Thyroid gland (tissue), 4 donors: ENCODE results near the gene TIMP4.

Source experiments
- CTCF ChIP-seq, 6 experiments: fragments of 200-600 bp in 3 of 6; fragments of 450-650 bp in 3 of 6; sonication (generic) in 3 of 6; IDR thresholded peaks; one replicate each; pipeline ENCODE4 v1.5.1; 2016 to 2019; ENCODE audit warnings: antibody characterized with exemption in 6 of 6, mild to moderate bottlenecking in 2 of 6, inconsistent platforms in 1 of 6, moderate library complexity in 1 of 6
- POLR2A ChIP-seq, 2 donors: fragments of 450-650 bp; IDR thresholded peaks; one replicate each; pipeline ENCODE4 v1.6.1; 2017; ENCODE audit warnings: antibody characterized with exemption in 2 of 2, mild to moderate bottlenecking in 2 of 2, moderate library complexity in 1 of 2

- TF ChIP-seq POLR2A (IDR thresholded peaks at IDR 0.05) (no peak), CTCF (IDR thresholded peaks at IDR 0.05) (no peak)
These were observed 32.1 kb upstream of the TIMP4 start for GRCh38 chr3:12190832-12191231.
